Measurements from ENCODE around the gene COLEC11. TPM values are rescaled to one million over a fixed set of nuclear protein-coding genes. Genes with fewer than 3 reads are reported as not detected.

The COLEC11 gene
- total and polyA plus RNA-seq, 2 of the 13 experiments (the other 11 are each of a cell fraction or from before 2014, with no cell fraction given) = 1.5 to 3.0 TPM

DNA sequence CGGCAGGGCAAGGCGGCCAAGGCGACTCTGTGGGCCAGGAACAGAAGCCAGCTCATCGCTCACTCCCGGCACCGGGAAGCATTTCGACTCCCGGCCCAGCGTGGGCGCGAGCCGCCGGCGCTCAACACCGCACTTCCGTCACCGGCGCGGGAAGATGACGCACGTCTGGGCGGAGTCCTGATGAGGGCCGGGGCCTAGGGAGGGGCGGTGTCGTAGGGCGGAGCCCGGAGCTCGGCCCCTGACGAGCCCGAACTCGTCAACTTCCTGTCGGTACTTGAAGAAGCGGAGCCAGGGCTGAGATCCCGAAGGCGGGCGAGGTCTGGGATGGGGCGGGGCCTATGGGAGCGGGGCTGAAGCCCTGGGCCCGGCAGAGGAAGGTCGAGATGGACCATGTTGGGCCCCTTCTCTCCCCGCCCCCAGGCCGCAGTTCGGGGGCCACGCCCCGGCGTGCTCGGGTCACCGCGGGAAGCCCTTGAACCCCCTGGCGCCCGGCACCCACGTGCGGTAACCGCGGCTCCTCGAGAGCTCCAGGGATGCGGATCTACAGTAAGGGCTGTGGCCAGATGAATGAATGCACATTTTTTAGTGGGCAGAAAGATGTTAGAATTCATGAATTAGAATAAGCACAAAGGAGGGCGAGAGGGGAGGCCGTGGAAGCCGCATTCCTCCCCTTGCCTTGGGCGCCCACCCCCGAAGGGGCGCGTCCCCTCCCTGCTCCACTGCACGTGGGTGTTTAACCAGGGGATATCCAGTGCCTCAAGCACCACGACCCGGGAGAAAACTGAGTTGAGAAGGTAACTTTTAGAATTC, 36.5 kb upstream of the COLEC11 start, which contains the start of gene RNASEH1 (continued):
- peak; percentile 99 for TF ChIP-seq CREB1 (IDR thresholded peaks at IDR 0.05)
- peak; percentile 99 for TF ChIP-seq CREB1 (CRISPR knock-in tag; IDR thresholded peaks at IDR 0.05)
- TF ChIP-seq FOXJ3 (CRISPR knock-in tag; IDR thresholded peaks at IDR 0.05; ENCODE audit: borderline replicate concordance) = peak; percentile 77; the same call in 1 of the 2 replicates
- 0 out of 2 replicates have a peak, but pooled peaks have one; percentile 80 for TF ChIP-seq ZNF660 (CRISPR knock-in tag; IDR thresholded peaks at IDR 0.05; ENCODE audit: borderline replicate concordance, low read depth)
- TF ChIP-seq, protein P1, sequence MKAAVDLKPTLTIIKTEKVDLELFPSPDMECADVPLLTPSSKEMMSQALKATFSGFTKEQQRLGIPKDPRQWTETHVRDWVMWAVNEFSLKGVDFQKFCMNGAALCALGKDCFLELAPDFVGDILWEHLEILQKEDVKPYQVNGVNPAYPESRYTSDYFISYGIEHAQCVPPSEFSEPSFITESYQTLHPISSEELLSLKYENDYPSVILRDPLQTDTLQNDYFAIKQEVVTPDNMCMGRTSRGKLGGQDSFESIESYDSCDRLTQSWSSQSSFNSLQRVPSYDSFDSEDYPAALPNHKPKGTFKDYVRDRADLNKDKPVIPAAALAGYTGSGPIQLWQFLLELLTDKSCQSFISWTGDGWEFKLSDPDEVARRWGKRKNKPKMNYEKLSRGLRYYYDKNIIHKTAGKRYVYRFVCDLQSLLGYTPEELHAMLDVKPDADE (CRISPR knock-in tag; IDR thresholded peaks at IDR 0.05) = peak; percentile 93; the same call in 1 of the 2 replicates

DNA sequence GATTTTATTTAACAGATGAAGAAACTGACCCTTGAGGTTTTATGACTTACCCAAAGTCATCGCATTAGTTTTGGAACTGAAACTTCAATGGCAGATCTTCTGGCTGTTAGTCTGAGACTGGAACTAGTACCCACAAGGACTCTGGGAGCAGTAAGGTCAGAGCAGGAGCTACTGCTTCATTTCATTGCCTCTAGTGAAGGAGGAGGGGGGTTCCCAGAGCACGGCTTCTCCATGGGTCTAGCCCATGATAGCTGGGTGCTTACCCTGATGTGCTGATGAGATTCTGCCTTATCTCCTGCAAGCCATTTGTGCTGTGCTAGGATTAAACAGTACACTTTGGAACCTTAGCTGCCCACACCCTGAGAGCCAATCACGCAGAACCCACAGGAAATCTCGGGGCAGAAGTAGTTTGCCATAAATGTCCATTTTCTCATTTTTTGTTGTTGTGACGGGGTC, 31.4 kb upstream of the COLEC11 start:
- Histone ChIP-seq H3K27ac (ENCODE audit: extremely low read length, insufficient read depth, low read length) (no peak overlapping the region), H4K20me1 (ENCODE audit: insufficient read depth, low read length) (no peaks in the 10 kb centered on the region), H3K27me3 (ENCODE audit: control insufficient read depth in 1 of 2, insufficient read depth in 2 of 2, low read length in 2 of 2) (no peaks in the 10 kb centered on the region), H3K79me2 (ENCODE audit: insufficient read depth, low read length) (peaks cover 5% of the 10 kb centered on the region), H2AFZ (ENCODE audit: low read length) (no peak overlapping the region), H3K36me3 (replicated peaks in 1 of 2; ENCODE audit: control insufficient read depth in 1 of 2, insufficient read depth in 2 of 2, low read length in 2 of 2) (no peaks in the 10 kb centered on the region; a peak in 1 of 5 replicates), H3K4me3 (replicated peaks in 1 of 3; ENCODE audit: insufficient read depth in 1 of 3, low read depth in 2 of 3, low read length in 3 of 3) (no peak overlapping the region), H3K9ac (ENCODE audit: insufficient read depth, low read depth, low read length) (no peak overlapping the region), H3K4me2 (ENCODE audit: low read depth, low read length) (no peak overlapping the region), H3K4me1 (ENCODE audit: insufficient read depth, low read length) (peaks cover 15% of the 10 kb centered on the region), H3K9me3 (ENCODE audit: low read length) (no peaks in the 10 kb centered on the region)
- 94% methylated on average over 5 of the region's 5 CpGs for WGBS (ENCODE audit: low lambda C conversion rate)
- POLR2A ChIA-PET = interaction anchor here (0.8 to 1.0 kb wide), 2 partner anchors 12 to 27 kb away, joined by 3 read pairs; no protein-coding TSS in a partner anchor
- BruUV-seq (replicated peaks) = no TSS peak
- CTCF ChIA-PET (ENCODE audit: low intra/inter-chr PET ratio, low total read pairs) = no interaction called here
- in situ Hi-C loops (cut with HindIII; ENCODE audit: extremely low pct_ligation_motif_present, low pct_unique_long_range_greater_than_20kb) (no loop called here), intact Hi-C loops (cut with micrococcal nuclease; ENCODE audit: unreplicated experiment) (no loop called here)
- ATAC-seq = no peak
- DNase-seq (ENCODE audit: low spot score) = no peak
- no peak for FAIRE-seq
- TF ChIP-seq ASH2L (IDR thresholded peaks at IDR 0.05; ENCODE audit: insufficient read length, low read depth, low read length) = no peak
- TF ChIP-seq MIXL1 (CRISPR knock-in tag; IDR thresholded peaks at IDR 0.05) = no peak
- TF ChIP-seq ZNF773 (CRISPR knock-in tag; IDR thresholded peaks at IDR 0.05; ENCODE audit: borderline replicate concordance) = no peak
- no peak for TF ChIP-seq ZNF326 (CRISPR knock-in tag; IDR thresholded peaks at IDR 0.05; ENCODE audit: borderline replicate concordance)
- TF ChIP-seq, protein P2, sequence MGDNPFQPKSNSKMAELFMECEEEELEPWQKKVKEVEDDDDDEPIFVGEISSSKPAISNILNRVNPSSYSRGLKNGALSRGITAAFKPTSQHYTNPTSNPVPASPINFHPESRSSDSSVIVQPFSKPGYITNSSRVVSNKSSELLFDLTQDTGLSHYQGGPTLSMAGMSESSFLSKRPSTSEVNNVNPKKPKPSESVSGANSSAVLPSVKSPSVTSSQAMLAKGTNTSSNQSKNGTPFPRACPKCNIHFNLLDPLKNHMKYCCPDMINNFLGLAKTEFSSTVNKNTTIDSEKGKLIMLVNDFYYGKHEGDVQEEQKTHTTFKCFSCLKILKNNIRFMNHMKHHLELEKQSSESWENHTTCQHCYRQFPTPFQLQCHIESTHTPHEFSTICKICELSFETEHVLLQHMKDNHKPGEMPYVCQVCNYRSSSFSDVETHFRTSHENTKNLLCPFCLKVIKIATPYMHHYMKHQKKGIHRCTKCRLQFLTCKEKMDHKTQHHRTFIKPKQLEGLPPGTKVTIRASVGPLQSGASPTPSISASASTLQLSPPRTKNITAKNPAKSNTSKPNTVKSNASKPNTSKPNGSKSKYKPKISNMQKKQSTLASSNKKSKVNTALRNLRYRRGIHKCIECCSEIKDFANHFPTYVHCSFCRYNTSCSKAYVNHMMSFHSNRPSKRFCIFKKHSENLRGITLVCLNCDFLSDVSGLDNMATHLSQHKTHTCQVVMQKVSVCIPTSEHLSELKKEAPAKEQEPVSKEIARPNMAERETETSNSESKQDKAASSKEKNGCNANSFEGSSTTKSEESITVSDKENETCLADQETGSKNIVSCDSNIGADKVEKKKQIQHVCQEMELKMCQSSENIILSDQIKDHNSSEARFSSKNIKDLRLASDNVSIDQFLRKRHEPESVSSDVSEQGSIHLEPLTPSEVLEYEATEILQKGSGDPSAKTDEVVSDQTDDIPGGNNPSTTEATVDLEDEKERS (CRISPR knock-in tag; IDR thresholded peaks at IDR 0.05) = no peak
- TF ChIP-seq, protein P3, sequence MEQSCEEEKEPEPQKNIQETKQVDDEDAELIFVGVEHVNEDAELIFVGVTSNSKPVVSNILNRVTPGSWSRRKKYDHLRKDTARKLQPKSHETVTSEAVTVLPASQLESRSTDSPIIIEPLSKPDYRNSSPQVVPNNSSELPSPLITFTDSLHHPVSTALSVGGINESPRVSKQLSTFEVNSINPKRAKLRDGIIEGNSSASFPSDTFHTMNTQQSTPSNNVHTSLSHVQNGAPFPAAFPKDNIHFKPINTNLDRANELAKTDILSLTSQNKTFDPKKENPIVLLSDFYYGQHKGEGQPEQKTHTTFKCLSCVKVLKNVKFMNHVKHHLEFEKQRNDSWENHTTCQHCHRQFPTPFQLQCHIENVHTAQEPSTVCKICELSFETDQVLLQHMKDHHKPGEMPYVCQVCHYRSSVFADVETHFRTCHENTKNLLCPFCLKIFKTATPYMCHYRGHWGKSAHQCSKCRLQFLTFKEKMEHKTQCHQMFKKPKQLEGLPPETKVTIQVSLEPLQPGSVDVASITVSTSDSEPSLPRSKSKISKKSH (CRISPR knock-in tag; IDR thresholded peaks at IDR 0.05; ENCODE audit: borderline replicate concordance) = no peak
- TF ChIP-seq FOXK1 (CRISPR knock-in tag; IDR thresholded peaks at IDR 0.05; ENCODE audit: borderline replicate concordance, low read depth) = no peak
- TF ChIP-seq ZFP36L1 (CRISPR knock-in tag; IDR thresholded peaks at IDR 0.05) = no peak
- TF ChIP-seq, protein P4, sequence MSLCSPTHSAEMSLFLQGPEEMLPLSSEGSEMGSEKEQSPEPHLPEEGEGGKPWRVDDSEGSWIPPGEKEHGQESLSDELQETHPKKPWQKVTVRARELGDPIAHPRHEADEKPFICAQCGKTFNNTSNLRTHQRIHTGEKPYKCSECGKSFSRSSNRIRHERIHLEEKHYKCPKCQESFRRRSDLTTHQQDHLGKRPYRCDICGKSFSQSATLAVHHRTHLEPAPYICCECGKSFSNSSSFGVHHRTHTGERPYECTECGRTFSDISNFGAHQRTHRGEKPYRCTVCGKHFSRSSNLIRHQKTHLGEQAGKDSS (CRISPR knock-in tag; IDR thresholded peaks at IDR 0.05; ENCODE audit: borderline replicate concordance, low read depth) = no peak
- no peak for TF ChIP-seq AGO1 (IDR thresholded peaks at IDR 0.05; ENCODE audit: low read depth, low read length, poor library complexity, severe bottlenecking)
